ENCODE results near the gene AAMP.

DNA sequence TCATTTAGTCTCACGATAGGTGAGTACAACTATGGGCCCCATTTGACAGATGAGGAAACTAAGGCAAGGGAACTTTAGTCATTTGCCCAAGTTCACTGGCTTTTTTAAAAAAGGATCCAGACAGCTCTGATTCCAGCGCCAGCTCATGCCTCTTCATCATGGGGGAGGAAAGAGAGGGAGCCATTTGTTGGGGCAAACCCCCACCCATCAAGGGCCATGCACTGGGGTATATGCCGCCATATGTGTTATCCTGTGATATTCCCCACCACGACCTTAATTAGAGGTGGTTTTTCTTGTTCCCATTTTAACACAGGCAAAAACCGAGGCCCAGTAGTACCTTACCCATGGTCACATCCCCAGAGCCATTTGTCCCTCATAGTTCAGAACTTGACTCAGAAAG is 9.8 kb downstream of the AAMP start:
- TF ChIP-seq, protein P1, sequence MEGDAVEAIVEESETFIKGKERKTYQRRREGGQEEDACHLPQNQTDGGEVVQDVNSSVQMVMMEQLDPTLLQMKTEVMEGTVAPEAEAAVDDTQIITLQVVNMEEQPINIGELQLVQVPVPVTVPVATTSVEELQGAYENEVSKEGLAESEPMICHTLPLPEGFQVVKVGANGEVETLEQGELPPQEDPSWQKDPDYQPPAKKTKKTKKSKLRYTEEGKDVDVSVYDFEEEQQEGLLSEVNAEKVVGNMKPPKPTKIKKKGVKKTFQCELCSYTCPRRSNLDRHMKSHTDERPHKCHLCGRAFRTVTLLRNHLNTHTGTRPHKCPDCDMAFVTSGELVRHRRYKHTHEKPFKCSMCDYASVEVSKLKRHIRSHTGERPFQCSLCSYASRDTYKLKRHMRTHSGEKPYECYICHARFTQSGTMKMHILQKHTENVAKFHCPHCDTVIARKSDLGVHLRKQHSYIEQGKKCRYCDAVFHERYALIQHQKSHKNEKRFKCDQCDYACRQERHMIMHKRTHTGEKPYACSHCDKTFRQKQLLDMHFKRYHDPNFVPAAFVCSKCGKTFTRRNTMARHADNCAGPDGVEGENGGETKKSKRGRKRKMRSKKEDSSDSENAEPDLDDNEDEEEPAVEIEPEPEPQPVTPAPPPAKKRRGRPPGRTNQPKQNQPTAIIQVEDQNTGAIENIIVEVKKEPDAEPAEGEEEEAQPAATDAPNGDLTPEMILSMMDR (IDR thresholded peaks at IDR 0.05; ENCODE audit: poor library complexity, severe bottlenecking): no peak
- TF ChIP-seq POLR2AphosphoS5 (IDR thresholded peaks at IDR 0.05) (no peak), EZH2 (IDR thresholded peaks at IDR 0.05; ENCODE audit: borderline replicate concordance, insufficient read depth, low read length, poor library complexity, severe bottlenecking) (no peak), RAD21 (conservative IDR thresholded peaks at IDR 0.05) (no peak)
